OCI-LY3 (cell line): ENCODE results near the gene OTX1.

Experiments used
- H2AFZ ChIP-seq: fragments of 200-600, 300-600 bp; shearing (Covaris generic); 2 replicates; pipeline ENCODE4 v1.6.0; 2014; ENCODE audit warnings: antibody characterized with exemption, low read depth, low read length
- H3K27ac ChIP-seq: fragments of 200-600, 300-600 bp; sonication (generic); 2 replicates; pipeline ENCODE4 v1.5.1; 2014; ENCODE audit warnings: mild to moderate bottlenecking, low read length, moderate library complexity, mixed read lengths
- H3K27me3 ChIP-seq: fragments of 200-600, 300-600 bp; sonication (generic); 2 replicates; pipeline ENCODE4 v1.6.1; 2014; ENCODE audit warnings: low read depth, low read length, mixed read lengths
- H3K36me3 ChIP-seq: fragments of 200-600, 300-600 bp; sonication (generic); replicated peaks from 2 replicates; pipeline ENCODE3; 2014; ENCODE audit warnings: low read depth, low read length, mixed read lengths
- H3K4me1 ChIP-seq: fragments of 300-600, 200-600 bp; sonication (generic); 2 replicates; pipeline ENCODE4 v1.6.1; 2014; ENCODE audit warnings: low read length, mixed read lengths
- H3K4me2 ChIP-seq: fragments of 200-600, 300-600 bp; sonication (generic); 2 replicates; pipeline ENCODE4 v1.6.1; 2014; ENCODE audit warnings: low read length, mixed read lengths
- H3K4me3 ChIP-seq: fragments of 300-600, 200-600 bp; sonication (generic); 2 replicates; pipeline ENCODE4 v1.5.1; 2014; ENCODE audit warnings: antibody characterized with exemption, mild to moderate bottlenecking, low read length, moderate library complexity
- H3K79me2 ChIP-seq: fragments of 300-600, 200-600 bp; shearing (Covaris generic); 2 replicates; pipeline ENCODE4 v1.6.1; 2014; ENCODE audit warnings: mild to moderate bottlenecking, low read length, mixed read lengths
- H3K9ac ChIP-seq: fragments of 300-600, 200-600 bp; shearing (Covaris generic); 2 replicates; pipeline ENCODE4 v1.6.0; 2014; ENCODE audit warnings: mild to moderate bottlenecking, low read length, moderate library complexity
- H3K9me3 ChIP-seq: fragments of 200-600, 300-600 bp; shearing (Covaris generic); 2 replicates; pipeline ENCODE4 v1.6.1; 2014; ENCODE audit warnings: low read length, mixed read lengths; ENCODE audit not compliant: insufficient read depth
- H4K20me1 ChIP-seq: fragments of 200-600, 300-600 bp; sonication (generic); 2 replicates; pipeline ENCODE4 v1.6.1; 2016; ENCODE audit warnings: low read length, mixed read lengths; ENCODE audit not compliant: insufficient read depth
- CTCF ChIP-seq: fragments of 200-600, 300-600 bp; sonication (generic); IDR thresholded peaks from 2 replicates; pipeline ENCODE4 v1.5.1; 2014; ENCODE audit warnings: antibody characterized with exemption, low read length, low read depth
- EZH2phosphoT487 ChIP-seq: fragments of 200-600 bp; shearing (Covaris generic); IDR thresholded peaks from 2 replicates; pipeline ENCODE4 v1.6.1; 2018; ENCODE audit warnings: antibody characterized with exemption, mixed run types, low read depth

OTX1 gene

GRCh38 chr2:63064661-63065060, 14.0 kb downstream of the OTX1 start:
- no peaks in the 10 kb centered on the region for H3K27me3 ChIP-seq
- H3K27ac ChIP-seq: no peak overlapping the region
- no peak overlapping the region for H3K9ac ChIP-seq

GRCh38 chr2:63066265-63066664, 15.6 kb downstream of the OTX1 start:
- Histone ChIP-seq H2AFZ (no peak overlapping the region), H3K9ac (no peak overlapping the region), H3K9me3 (no peaks in the 10 kb centered on the region), H3K4me1 (no peaks in the 10 kb centered on the region), H4K20me1 (no peaks in the 10 kb centered on the region), H3K79me2 (no peaks in the 10 kb centered on the region), H3K27me3 (no peaks in the 10 kb centered on the region), H3K27ac (no peak overlapping the region), H3K4me2 (no peak overlapping the region), H3K4me3 (no peak overlapping the region), H3K36me3 (no peaks in the 10 kb centered on the region)
- TF ChIP-seq EZH2phosphoT487: no peak
- TF ChIP-seq CTCF: no peak

More at GRCh38 chr2:63064661-63065060, 14.0 kb downstream of the OTX1 start:
- no peak for TF ChIP-seq EZH2phosphoT487
- H3K4me3 ChIP-seq: no peak overlapping the region
- H3K4me1 ChIP-seq: no peaks in the 10 kb centered on the region
- no peak overlapping the region for H2AFZ ChIP-seq
- no peaks in the 10 kb centered on the region for H3K79me2 ChIP-seq
- H3K36me3 ChIP-seq: no peaks in the 10 kb centered on the region
- no peaks in the 10 kb centered on the region for H4K20me1 ChIP-seq
- H3K9me3 ChIP-seq: no peaks in the 10 kb centered on the region
- H3K4me2 ChIP-seq: no peak overlapping the region

- Histone ChIP-seq H3K9me3 (no peaks in the 10 kb centered on the region), H3K36me3 (no peaks in the 10 kb centered on the region), H3K4me3 (no peak overlapping the region), H2AFZ (no peak overlapping the region), H3K9ac (no peak overlapping the region), H3K27me3 (no peaks in the 10 kb centered on the region), H3K4me2 (no peak overlapping the region), H3K79me2 (no peaks in the 10 kb centered on the region), H3K4me1 (no peaks in the 10 kb centered on the region), H4K20me1 (no peaks in the 10 kb centered on the region), H3K27ac (no peak overlapping the region)
- TF ChIP-seq EZH2phosphoT487 (no peak), CTCF (no peak)
These were observed 16.2 kb downstream of the OTX1 start for GRCh38 chr2:63066838-63067237.

- H3K79me2 ChIP-seq: no peaks in the 10 kb centered on the region
These were observed 21.0 kb downstream of the OTX1 start for GRCh38 chr2:63071664-63072063.

More at GRCh38 chr2:63071664-63072063, 21.0 kb downstream of the OTX1 start:
- TF ChIP-seq CTCF (no peak), EZH2phosphoT487 (no peak)
- no peak overlapping the region for H3K4me2 ChIP-seq
- H3K9ac ChIP-seq: no peak overlapping the region
- no peaks in the 10 kb centered on the region for H4K20me1 ChIP-seq
- H3K4me1 ChIP-seq: no peaks in the 10 kb centered on the region
- H3K9me3 ChIP-seq: no peaks in the 10 kb centered on the region
- no peak overlapping the region for H3K27ac ChIP-seq
- H3K36me3 ChIP-seq: no peaks in the 10 kb centered on the region
- no peaks in the 10 kb centered on the region for H3K27me3 ChIP-seq
- no peak overlapping the region for H2AFZ ChIP-seq
- H3K4me3 ChIP-seq: no peak overlapping the region
